Esophagus muscularis mucosa (tissue), 4 donors: ENCODE measurements around the gene SYTL2.

Experiments used
- CTCF ChIP-seq, 3 experiments: fragments of 200-600 bp in 2 of 3; fragments of 450-650 bp in 1 of 3; sonication (generic) in 2 of 3; IDR thresholded peaks; one replicate each; pipeline ENCODE4 v1.5.1; 2017 to 2019; ENCODE audit warnings: antibody characterized with exemption in 3 of 3, mild to moderate bottlenecking in 2 of 3, moderate library complexity in 1 of 3
- EP300 ChIP-seq: sonication (generic); formaldehyde crosslinking; IDR thresholded peaks from one replicate; pipeline ENCODE4 v1.6.1; 2017; ENCODE audit warnings: antibody characterized with exemption
- POLR2A ChIP-seq: fragments of 450-650 bp; IDR thresholded peaks from one replicate; pipeline ENCODE4 v1.6.1; 2017; ENCODE audit warnings: antibody characterized with exemption, moderate library complexity, mild to moderate bottlenecking, low read depth
- POLR2AphosphoS5 ChIP-seq, 2 donors: sonication (generic); formaldehyde crosslinking; IDR thresholded peaks; one replicate each; pipeline ENCODE4 v1.6.1; 2017; ENCODE audit warnings: antibody characterized with exemption in 2 of 2

DNA sequence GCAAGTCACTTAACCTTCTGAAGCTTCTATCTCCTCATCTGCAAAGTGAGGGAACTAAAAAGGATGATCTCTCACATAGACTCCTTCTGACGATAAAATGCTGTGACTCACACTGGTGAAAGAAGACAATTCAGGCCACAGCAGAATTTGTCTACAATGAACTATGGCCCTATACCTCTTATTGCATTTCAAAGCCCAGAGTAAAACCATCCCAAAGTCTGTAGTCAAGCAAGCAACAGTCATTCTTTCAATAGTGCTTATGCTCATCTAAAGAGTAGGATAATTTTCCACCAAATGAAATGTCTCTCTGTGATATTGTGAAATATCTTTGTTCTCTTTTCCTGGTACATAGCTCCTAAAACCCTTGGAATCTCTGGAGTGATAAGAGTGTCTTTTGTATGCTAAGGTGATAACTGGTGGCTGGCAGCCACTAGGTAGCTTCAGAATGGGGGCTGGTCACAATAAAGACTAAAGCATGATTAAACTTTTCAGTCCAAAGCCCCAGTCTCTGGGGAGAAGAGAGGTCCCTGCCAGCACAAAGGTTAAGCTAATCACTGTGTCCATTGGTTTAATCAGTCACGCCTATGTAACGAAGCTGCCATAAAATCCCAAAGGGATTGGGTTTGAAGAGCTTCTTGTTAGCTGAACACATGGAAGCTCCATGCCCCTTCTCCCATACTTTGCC lies 30.8 kb downstream of the SYTL2 start:
- no peak for TF ChIP-seq CTCF (IDR thresholded peaks at IDR 0.05)
- TF ChIP-seq POLR2AphosphoS5 (IDR thresholded peaks at IDR 0.05), result no peak
- TF ChIP-seq POLR2A, result no peak
- TF ChIP-seq EP300, result no peak
